ENCODE results near the gene TRIM66. TPM values are rescaled to one million over a fixed set of nuclear protein-coding genes. Genes with fewer than 3 reads are reported as not detected.
A peak's percentile ranks its signal among the peaks of the same experiment; 100 is the strongest.

Gene TRIM66
- total RNA-seq, 4 donors from 2014 or later: 1.4 to 12.9 (median 3.1) TPM

DNA sequence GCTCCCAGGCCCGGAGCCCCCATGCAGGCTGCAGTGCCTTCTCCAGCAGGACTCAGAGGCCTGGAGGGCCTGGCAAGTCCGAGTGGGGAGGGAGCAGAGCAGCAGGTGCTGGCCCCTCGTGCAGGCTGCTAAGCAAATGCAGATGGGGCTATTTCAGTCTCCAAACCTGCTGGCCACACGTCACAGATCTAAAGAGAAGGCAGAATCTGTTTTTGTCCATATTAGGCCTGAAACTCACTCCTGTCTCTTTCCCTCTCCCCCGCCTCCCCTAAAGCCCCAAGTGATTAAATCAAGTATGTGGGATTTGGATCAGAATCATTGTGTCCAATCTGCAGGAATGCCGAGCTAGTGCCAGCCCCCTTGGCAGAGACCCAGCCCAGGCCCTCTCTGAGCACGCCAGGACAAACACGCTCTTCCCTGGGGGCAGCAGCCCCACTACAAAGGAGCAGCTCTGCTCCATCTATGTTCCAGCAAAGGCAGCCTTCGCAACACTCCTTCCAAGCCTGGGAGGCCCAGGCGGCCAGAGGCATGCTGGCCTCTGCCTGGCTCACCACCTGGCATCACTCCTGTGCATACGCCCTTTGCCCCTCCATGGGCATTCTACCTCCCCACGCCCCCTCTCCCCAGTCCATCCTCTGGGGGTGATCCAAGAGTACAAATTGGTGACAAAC lies 26.7 kb upstream of the TRIM66 start:
- Histone ChIP-seq H3K4me1 (peaks cover 21 to 100% (median 33%) of the 10 kb centered on the region in 3 donors), H3K27me3 (no peaks in the 10 kb centered on the region), H3K4me3 (peak overlapping the region in 1 of 2 donors; percentile 19), H3K9me3 (no peaks in the 10 kb centered on the region), H3K36me3 (peaks cover 0 to 67% of the 10 kb centered on the region in 2 donors), H3K27ac (peak overlapping the region; percentile 89 to 100 (median 96))
- 12 to 18% methylated on average over 6 of the region's 12 CpGs for WGBS, 2 donors (ENCODE audit: low coverage in 1 of 2)
- TF ChIP-seq POLR2A (IDR thresholded peaks at IDR 0.05): peak; percentile 54 to 67
- TF ChIP-seq POLR2AphosphoS5 (IDR thresholded peaks at IDR 0.05): peak; percentile 96
- TF ChIP-seq EP300 (IDR thresholded peaks at IDR 0.05): peak; percentile 74
- TF ChIP-seq, protein P1, sequence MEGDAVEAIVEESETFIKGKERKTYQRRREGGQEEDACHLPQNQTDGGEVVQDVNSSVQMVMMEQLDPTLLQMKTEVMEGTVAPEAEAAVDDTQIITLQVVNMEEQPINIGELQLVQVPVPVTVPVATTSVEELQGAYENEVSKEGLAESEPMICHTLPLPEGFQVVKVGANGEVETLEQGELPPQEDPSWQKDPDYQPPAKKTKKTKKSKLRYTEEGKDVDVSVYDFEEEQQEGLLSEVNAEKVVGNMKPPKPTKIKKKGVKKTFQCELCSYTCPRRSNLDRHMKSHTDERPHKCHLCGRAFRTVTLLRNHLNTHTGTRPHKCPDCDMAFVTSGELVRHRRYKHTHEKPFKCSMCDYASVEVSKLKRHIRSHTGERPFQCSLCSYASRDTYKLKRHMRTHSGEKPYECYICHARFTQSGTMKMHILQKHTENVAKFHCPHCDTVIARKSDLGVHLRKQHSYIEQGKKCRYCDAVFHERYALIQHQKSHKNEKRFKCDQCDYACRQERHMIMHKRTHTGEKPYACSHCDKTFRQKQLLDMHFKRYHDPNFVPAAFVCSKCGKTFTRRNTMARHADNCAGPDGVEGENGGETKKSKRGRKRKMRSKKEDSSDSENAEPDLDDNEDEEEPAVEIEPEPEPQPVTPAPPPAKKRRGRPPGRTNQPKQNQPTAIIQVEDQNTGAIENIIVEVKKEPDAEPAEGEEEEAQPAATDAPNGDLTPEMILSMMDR (IDR thresholded peaks at IDR 0.05): no peak
- ATAC-seq: peak; percentile 86

GRCh38 chr11:8707541-8708191 lies 25.2 kb upstream of the TRIM66 start:
- H3K4me3 ChIP-seq: peak overlapping the region in 1 of 2 donors; percentile 19
- peaks cover 0 to 67% of the 10 kb centered on the region in 2 donors for H3K36me3 ChIP-seq
- H3K27ac ChIP-seq: peak overlapping the region; percentile 89 to 100 (median 96)
- no peaks in the 10 kb centered on the region for H3K9me3 ChIP-seq
- H3K4me1 ChIP-seq: peaks cover 21 to 100% (median 33%) of the 10 kb centered on the region in 3 donors
- peak; percentile 74 for ATAC-seq
- peak; percentile 86 for TF ChIP-seq POLR2AphosphoS5 (IDR thresholded peaks at IDR 0.05)
- TF ChIP-seq, protein P1 (IDR thresholded peaks at IDR 0.05): no peak
- no peak for TF ChIP-seq EP300 (IDR thresholded peaks at IDR 0.05)
- peak; percentile 33 to 34 for TF ChIP-seq POLR2A (IDR thresholded peaks at IDR 0.05)
- no peaks in the 10 kb centered on the region for H3K27me3 ChIP-seq
- WGBS, 2 donors (ENCODE audit: low coverage in 1 of 2): 10% methylated on average over 2 of the region's 10 CpGs; no CpG with 5 or more reads in 1 of the 2 donors

DNA sequence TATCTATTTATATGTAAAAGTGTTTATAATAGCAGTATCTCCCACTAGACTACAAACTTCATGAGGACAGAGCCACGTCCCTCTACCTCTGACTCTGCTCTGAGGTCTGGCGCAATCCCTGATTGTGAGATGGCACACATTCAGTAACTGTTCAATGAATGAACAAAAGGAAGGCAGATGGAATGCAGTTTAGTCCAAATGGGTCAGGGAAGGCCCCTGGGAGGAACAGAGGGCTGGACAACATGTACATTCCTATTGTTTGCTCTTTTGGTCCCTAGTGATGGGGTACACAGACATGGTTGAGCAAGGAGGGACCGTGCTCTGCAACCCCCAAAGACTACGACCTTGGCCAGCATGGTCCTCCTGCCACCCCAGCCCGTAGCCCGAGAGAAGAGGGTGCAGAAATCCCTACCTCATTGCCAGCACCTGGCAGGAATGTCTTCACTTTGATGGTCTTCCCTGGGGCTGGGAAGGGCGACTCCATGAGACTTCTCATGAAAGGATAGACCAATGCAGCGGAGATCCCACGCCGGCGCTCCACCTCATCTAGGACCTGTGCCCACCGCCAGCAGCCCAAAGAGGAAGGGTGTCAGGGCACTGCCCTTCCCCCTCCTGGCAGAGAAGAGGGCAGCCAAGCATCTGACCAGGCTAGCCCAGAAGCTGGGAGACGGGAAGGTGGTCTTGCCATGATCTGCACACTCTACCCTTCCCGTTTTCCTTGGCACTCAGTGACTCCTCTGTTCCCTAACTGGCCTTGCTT lies 24.4 kb upstream of the TRIM66 start:
- TF ChIP-seq, protein P1 (IDR thresholded peaks at IDR 0.05): no peak
- TF ChIP-seq POLR2AphosphoS5 (IDR thresholded peaks at IDR 0.05) (no peak), POLR2A (IDR thresholded peaks at IDR 0.05) (no peak), EP300 (IDR thresholded peaks at IDR 0.05) (no peak)
- peaks cover 0 to 67% of the 10 kb centered on the region in 2 donors for H3K36me3 ChIP-seq
- 66 to 86% methylated on average over 5 to 6 of the region's 14 CpGs for WGBS, 2 donors (ENCODE audit: low coverage in 1 of 2)
- peak overlapping the region; percentile 89 to 100 (median 96) for H3K27ac ChIP-seq
- no peaks in the 10 kb centered on the region for H3K9me3 ChIP-seq
- H3K4me3 ChIP-seq: peak overlapping the region in 1 of 2 donors; percentile 3
- H3K4me1 ChIP-seq: peaks cover 21 to 100% (median 33%) of the 10 kb centered on the region in 3 donors
- no peak for ATAC-seq
- no peaks in the 10 kb centered on the region for H3K27me3 ChIP-seq

DNA sequence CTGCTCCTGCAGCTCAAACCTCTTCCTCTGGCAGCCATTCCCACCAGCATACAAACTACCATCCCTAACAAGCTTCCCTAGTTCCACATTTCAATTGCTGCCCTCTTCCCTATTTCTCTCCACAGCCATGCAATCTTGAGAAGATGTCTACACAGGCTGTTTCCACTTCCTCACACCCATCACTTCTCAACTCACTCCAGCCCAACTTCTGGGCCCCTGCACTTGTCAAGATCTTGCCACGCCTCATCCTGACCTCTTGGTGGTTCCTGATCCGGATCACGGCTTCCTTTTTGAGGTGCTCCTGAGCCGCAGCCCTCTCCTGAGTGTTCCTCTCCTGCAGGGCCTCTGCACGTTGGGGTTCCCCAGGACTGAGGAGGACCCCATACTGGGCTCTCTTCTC lies 22.7 kb upstream of the TRIM66 start:
- WGBS, 2 donors (ENCODE audit: low coverage in 1 of 2): 88 to 89% methylated on average over 4 to 5 of the region's 5 CpGs
- TF ChIP-seq EP300 (IDR thresholded peaks at IDR 0.05) (no peak), POLR2AphosphoS5 (IDR thresholded peaks at IDR 0.05) (no peak), POLR2A (IDR thresholded peaks at IDR 0.05) (no peak)
- TF ChIP-seq, protein P1 (IDR thresholded peaks at IDR 0.05): no peak
- no peak for ATAC-seq
- no peak overlapping the region for H3K4me3 ChIP-seq
- peaks cover 21 to 100% (median 32%) of the 10 kb centered on the region in 3 donors for H3K4me1 ChIP-seq
- H3K36me3 ChIP-seq: peaks cover 0 to 69% of the 10 kb centered on the region in 2 donors
- H3K9me3 ChIP-seq: no peaks in the 10 kb centered on the region
- H3K27me3 ChIP-seq: no peaks in the 10 kb centered on the region
- peak overlapping the region; percentile 19 to 97 (median 92) for H3K27ac ChIP-seq

All from gastroesophageal sphincter (tissue), 4 donors.